HepG2 (cell line): ENCODE results near the gene CREB3. TPM values are rescaled to one million over a fixed set of nuclear protein-coding genes. Genes with fewer than 3 reads are reported as not detected.

ENCODE experiments used
- CREB1 ChIP-seq, 2 experiments: fragments of 450-650 bp in 1 of 2; IDR thresholded peaks; 2 replicates each; pipeline ENCODE4 v1.6.1; 2016 to 2017; ENCODE audit warnings: control low read depth in 1 of 2, mild to moderate bottlenecking in 1 of 2, missing compliant biosample characterization in 1 of 2, missing genetic modification characterization in 1 of 2
- HNF1A ChIP-seq, 2 experiments: sonication (generic) in 1 of 2; formaldehyde crosslinking in 1 of 2; IDR thresholded peaks; 2 replicates each; pipeline versions ENCODE4 v1.4.0 to v1.6.1; 2016 to 2020; ENCODE audit warnings: borderline replicate concordance in 1 of 2, low read depth in 1 of 2, mild to moderate bottlenecking in 1 of 2, missing genetic modification reagents in 1 of 2
- MLXIP ChIP-seq: sonication (generic); formaldehyde crosslinking; IDR thresholded peaks from 2 replicates; pipeline ENCODE4 v1.9.0; 2021; ENCODE audit warnings: missing genetic modification reagents, borderline replicate concordance
- PAXIP1 ChIP-seq: sonication (generic); formaldehyde crosslinking; conservative IDR thresholded peaks from 2 replicates; pipeline ENCODE4 v1.4.0; 2020; ENCODE audit warnings: mild to moderate bottlenecking, missing genetic modification reagents, moderate library complexity
- THAP11 ChIP-seq: IDR thresholded peaks from 2 replicates; pipeline ENCODE4 v1.6.1; 2016; ENCODE audit warnings: missing biosample characterization, missing genetic modification reagents
- ZNF570 ChIP-seq: sonication (generic); formaldehyde crosslinking; IDR thresholded peaks from 2 replicates; pipeline ENCODE4 v1.4.0; 2020; ENCODE audit warnings: mild to moderate bottlenecking, missing genetic modification reagents, borderline replicate concordance
- ZNF737 ChIP-seq: sonication (generic); formaldehyde crosslinking; IDR thresholded peaks from 2 replicates; pipeline ENCODE4 v1.5.0; 2020; ENCODE audit warnings: missing genetic modification reagents, mild to moderate bottlenecking, borderline replicate concordance
- polyA plus RNA-seq, 8 experiments: library from polyadenylated mRNA; depleted of rRNA in 3 of 8; stranded (reverse) in 7 of 8; unstranded in 1 of 8; fragments of >200 nt; fragmentation: Illumina TruSeq in 4 of 8; extraction: Trizol in 4 of 8; gene quantifications; 2 replicates each; pipeline versions ENCODE4 v1.2.1 to v1.2.3, GENCODE V29; 2011 to 2016; ENCODE audit warnings: low read depth in 4 of 8, missing spikeins in 1 of 8, mixed read lengths in 1 of 8; ENCODE audit not compliant: insufficient read depth in 1 of 8
- total RNA-seq, 5 experiments: library from RNA; depleted of rRNA; stranded (reverse); fragments of >200 nt; fragmentation: Illumina TruSeq; extraction: Trizol; gene quantifications; 2 replicates each; pipeline ENCODE4 v1.2.3, GENCODE V29; 2016; ENCODE audit warnings: low read depth in 1 of 5
- TF ChIP-seq, protein P1 (sequence below): sonication (generic); formaldehyde crosslinking; IDR thresholded peaks from 2 replicates; pipeline ENCODE4 v1.5.0; 2020; ENCODE audit warnings: mild to moderate bottlenecking, low read depth, missing genetic modification reagents, borderline replicate concordance
- TF ChIP-seq, protein P2 (sequence below), 2 experiments: sonication (generic) in 1 of 2; formaldehyde crosslinking in 1 of 2; IDR thresholded peaks; 2 replicates each; pipeline versions ENCODE4 v1.4.0 to v1.6.1; 2018 to 2020; ENCODE audit warnings: missing genetic modification reagents in 2 of 2, borderline replicate concordance in 1 of 2, low read depth in 1 of 2, mild to moderate bottlenecking in 1 of 2, missing biosample characterization in 1 of 2
- TF ChIP-seq, protein P3 (sequence below): sonication (generic); formaldehyde crosslinking; IDR thresholded peaks from 2 replicates; pipeline ENCODE4 v1.4.0; 2020; ENCODE audit warnings: missing genetic modification reagents

The CREB3 gene
- total and polyA plus RNA-seq, 2 of the 13 experiments (the other 11 are each of a cell fraction or from before 2014, with no cell fraction given) = 11.1 to 34.2 TPM

DNA sequence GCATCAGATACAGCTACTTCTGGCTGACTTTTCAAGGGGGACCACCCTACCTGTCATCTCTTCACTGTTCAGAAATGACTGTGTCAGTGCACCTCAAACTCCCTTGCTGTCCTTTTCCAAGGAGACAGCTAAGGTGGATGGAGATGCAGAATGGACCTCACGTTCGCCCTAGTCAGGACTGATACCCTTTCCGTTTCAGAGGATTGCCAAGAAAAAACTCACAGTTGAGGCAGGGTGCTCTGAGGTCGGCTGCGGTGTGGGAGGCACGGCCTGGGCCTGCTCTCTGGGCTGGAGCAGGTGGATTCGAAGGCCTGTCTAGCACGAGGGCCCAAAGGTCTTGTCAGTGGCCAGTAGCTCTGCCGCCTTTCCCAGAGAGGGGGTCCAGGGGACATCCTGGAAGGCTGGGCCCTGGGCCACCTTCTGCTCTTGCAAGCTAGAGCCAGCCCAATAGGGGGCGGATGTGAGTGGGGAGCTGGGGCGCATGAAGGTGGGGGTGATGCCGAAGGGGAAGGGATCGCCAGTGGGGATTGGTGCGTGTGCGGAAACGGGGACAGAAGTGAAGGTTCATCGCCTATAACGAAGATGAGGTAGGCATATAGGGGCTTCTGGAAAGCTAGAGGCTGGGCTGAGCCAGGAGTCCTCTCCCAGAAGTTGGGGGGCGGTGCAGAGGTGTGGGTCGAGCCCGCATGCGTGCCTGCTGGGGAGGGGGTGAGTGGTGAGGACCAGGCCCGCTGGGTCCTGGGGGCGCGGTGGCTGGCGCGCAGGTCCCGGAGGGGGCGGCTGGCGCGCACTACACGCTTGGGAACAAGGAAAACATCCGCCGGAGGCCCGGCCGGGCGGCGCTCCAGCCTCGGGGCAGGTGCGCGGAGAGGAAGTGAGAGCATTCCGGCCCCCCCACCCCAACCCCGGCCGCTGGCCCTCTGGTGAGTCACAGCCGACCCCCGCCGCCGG lies 24.1 kb downstream of the CREB3 start (continued):
- TF ChIP-seq MLXIP (CRISPR knock-in tag) = 0 out of 2 replicates have a peak, but pooled peaks have one; percentile 37
- TF ChIP-seq ZNF570 (CRISPR knock-in tag) = no peak
- TF ChIP-seq CREB1 (IDR thresholded peaks at IDR 0.05) = no peak
- TF ChIP-seq CREB1 (CRISPR knock-in tag; IDR thresholded peaks at IDR 0.05) = no peak
- TF ChIP-seq, protein P1, sequence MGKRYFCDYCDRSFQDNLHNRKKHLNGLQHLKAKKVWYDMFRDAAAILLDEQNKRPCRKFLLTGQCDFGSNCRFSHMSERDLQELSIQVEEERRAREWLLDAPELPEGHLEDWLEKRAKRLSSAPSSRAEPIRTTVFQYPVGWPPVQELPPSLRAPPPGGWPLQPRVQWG (CRISPR knock-in tag) = no peak
- peak; percentile 50; the same call in 1 of the 2 replicates for TF ChIP-seq THAP11 (CRISPR knock-in tag)
- TF ChIP-seq ZNF737 = no peak
- TF ChIP-seq, protein P2, sequence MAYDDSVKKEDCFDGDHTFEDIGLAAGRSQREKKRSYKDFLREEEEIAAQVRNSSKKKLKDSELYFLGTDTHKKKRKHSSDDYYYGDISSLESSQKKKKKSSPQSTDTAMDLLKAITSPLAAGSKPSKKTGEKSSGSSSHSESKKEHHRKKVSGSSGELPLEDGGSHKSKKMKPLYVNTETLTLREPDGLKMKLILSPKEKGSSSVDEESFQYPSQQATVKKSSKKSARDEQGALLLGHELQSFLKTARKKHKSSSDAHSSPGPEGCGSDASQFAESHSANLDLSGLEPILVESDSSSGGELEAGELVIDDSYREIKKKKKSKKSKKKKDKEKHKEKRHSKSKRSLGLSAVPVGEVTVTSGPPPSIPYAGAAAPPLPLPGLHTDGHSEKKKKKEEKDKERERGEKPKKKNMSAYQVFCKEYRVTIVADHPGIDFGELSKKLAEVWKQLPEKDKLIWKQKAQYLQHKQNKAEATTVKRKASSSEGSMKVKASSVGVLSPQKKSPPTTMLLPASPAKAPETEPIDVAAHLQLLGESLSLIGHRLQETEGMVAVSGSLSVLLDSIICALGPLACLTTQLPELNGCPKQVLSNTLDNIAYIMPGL (CRISPR knock-in tag; IDR thresholded peaks at IDR 0.05; ENCODE audit: borderline replicate concordance in 1 of 2, low read depth in 1 of 2) = peak; percentile 72 to 92
- TF ChIP-seq, protein P3, sequence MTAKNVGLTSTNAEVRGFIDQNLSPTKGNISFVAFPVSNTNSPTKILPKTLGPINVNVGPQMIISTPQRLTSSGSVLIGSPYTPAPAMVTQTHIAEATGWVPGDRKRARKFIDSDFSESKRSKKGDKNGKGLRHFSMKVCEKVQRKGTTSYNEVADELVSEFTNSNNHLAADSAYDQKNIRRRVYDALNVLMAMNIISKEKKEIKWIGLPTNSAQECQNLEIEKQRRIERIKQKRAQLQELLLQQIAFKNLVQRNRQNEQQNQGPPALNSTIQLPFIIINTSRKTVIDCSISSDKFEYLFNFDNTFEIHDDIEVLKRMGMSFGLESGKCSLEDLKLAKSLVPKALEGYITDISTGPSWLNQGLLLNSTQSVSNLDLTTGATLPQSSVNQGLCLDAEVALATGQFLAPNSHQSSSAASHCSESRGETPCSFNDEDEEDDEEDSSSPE (CRISPR knock-in tag) = no peak; the same call in none of the 2 replicates
- no peak for TF ChIP-seq HNF1A (IDR thresholded peaks at IDR 0.05; ENCODE audit: low read depth)
- TF ChIP-seq HNF1A (CRISPR knock-in tag; IDR thresholded peaks at IDR 0.05; ENCODE audit: borderline replicate concordance) = peak; percentile 69; the same call in 1 of the 2 replicates
- TF ChIP-seq PAXIP1 (CRISPR knock-in tag) = no peak; the same call in none of the 2 replicates
